Measurements from ENCODE around the gene BCL2L14.

BCL2L14 gene

GRCh38 chr12:12025799-12026386 is 44.8 kb upstream of the BCL2L14 start:
- no peak for TF ChIP-seq FOXP2 (optimal IDR thresholded peaks at IDR 0.05; ENCODE audit: borderline replicate concordance, extremely low read depth, extremely low read length, insufficient read depth)
- no peak for TF ChIP-seq TAF1 (IDR thresholded peaks at IDR 0.05; ENCODE audit: borderline replicate concordance, insufficient read depth, low read length)
- TF ChIP-seq POLR2AphosphoS5 (IDR thresholded peaks at IDR 0.05; ENCODE audit: low read depth, low read length): no peak
- TF ChIP-seq REST (IDR thresholded peaks at IDR 0.05; ENCODE audit: insufficient read depth in 1 of 2, low read depth in 2 of 2, low read length in 2 of 2): no peak
- TF ChIP-seq SIN3A (IDR thresholded peaks at IDR 0.05; ENCODE audit: borderline replicate concordance, insufficient read depth, low read length): no peak

- TF ChIP-seq TAF1 (IDR thresholded peaks at IDR 0.05; ENCODE audit: borderline replicate concordance, insufficient read depth, low read length) (no peak), FOXP2 (optimal IDR thresholded peaks at IDR 0.05; ENCODE audit: borderline replicate concordance, extremely low read depth, extremely low read length, insufficient read depth) (no peak), POLR2AphosphoS5 (IDR thresholded peaks at IDR 0.05; ENCODE audit: low read depth, low read length) (no peak), SIN3A (IDR thresholded peaks at IDR 0.05; ENCODE audit: borderline replicate concordance, insufficient read depth, low read length) (no peak), REST (IDR thresholded peaks at IDR 0.05; ENCODE audit: insufficient read depth in 1 of 2, low read depth in 2 of 2, low read length in 2 of 2) (no peak)
These were observed 41.9 kb upstream of the BCL2L14 start for GRCh38 chr12:12028668-12029402.

GRCh38 chr12:12029653-12030052 is 41.1 kb upstream of the BCL2L14 start:
- TF ChIP-seq SIN3A (IDR thresholded peaks at IDR 0.05; ENCODE audit: borderline replicate concordance, insufficient read depth, low read length) (no peak), FOXP2 (optimal IDR thresholded peaks at IDR 0.05; ENCODE audit: borderline replicate concordance, extremely low read depth, extremely low read length, insufficient read depth) (no peak), TAF1 (IDR thresholded peaks at IDR 0.05; ENCODE audit: borderline replicate concordance, insufficient read depth, low read length) (no peak), POLR2AphosphoS5 (IDR thresholded peaks at IDR 0.05; ENCODE audit: low read depth, low read length) (no peak), REST (IDR thresholded peaks at IDR 0.05; ENCODE audit: insufficient read depth in 1 of 2, low read depth in 2 of 2, low read length in 2 of 2) (no peak)

- TF ChIP-seq SIN3A (IDR thresholded peaks at IDR 0.05; ENCODE audit: borderline replicate concordance, insufficient read depth, low read length) (no peak), TAF1 (IDR thresholded peaks at IDR 0.05; ENCODE audit: borderline replicate concordance, insufficient read depth, low read length) (no peak), POLR2AphosphoS5 (IDR thresholded peaks at IDR 0.05; ENCODE audit: low read depth, low read length) (no peak), REST (IDR thresholded peaks at IDR 0.05; ENCODE audit: insufficient read depth in 1 of 2, low read depth in 2 of 2, low read length in 2 of 2) (no peak), FOXP2 (optimal IDR thresholded peaks at IDR 0.05; ENCODE audit: borderline replicate concordance, extremely low read depth, extremely low read length, insufficient read depth) (no peak)
These were observed 38.4 kb upstream of the BCL2L14 start for GRCh38 chr12:12032260-12032791.

Data from PFSK-1 (cell line).